ENCODE results near the gene VARS1.

The VARS1 gene

GRCh38 chr6:31784098-31784925 is 11.2 kb downstream of the VARS1 start:
- Histone ChIP-seq H3K27me3 (ENCODE audit: control insufficient read depth, insufficient read depth, low read length) (no peaks in the 10 kb centered on the region), H3K36me3 (ENCODE audit: control insufficient read depth, insufficient read depth, low read length) (peaks cover 53% of the 10 kb centered on the region), H3K9me3 (ENCODE audit: control insufficient read depth, insufficient read depth, low read length) (no peaks in the 10 kb centered on the region)

GRCh38 chr6:31782126-31782855 is 13.3 kb downstream of the VARS1 start:
- H3K27me3 ChIP-seq (ENCODE audit: control insufficient read depth, insufficient read depth, low read length) = no peaks in the 10 kb centered on the region
- no peak overlapping the region for H3K4me3 ChIP-seq (ENCODE audit: low read depth, low read length)
- H3K36me3 ChIP-seq (ENCODE audit: control insufficient read depth, insufficient read depth, low read length) = peaks cover 65% of the 10 kb centered on the region
- H3K9me3 ChIP-seq (ENCODE audit: control insufficient read depth, insufficient read depth, low read length) = no peaks in the 10 kb centered on the region
- no peak overlapping the region for H3K9ac ChIP-seq (ENCODE audit: low read depth, low read length)
- H3K4me1 ChIP-seq (ENCODE audit: control insufficient read depth, insufficient read depth, low read length) = no peaks in the 10 kb centered on the region

More at GRCh38 chr6:31784098-31784925, 11.2 kb downstream of the VARS1 start:
- Histone ChIP-seq H3K4me1 (ENCODE audit: control insufficient read depth, insufficient read depth, low read length) (no peaks in the 10 kb centered on the region), H3K4me3 (ENCODE audit: low read depth, low read length) (no peak overlapping the region), H3K9ac (ENCODE audit: low read depth, low read length) (no peak overlapping the region)

GRCh38 chr6:31781244-31782125 is 14.1 kb downstream of the VARS1 start:
- Histone ChIP-seq H3K9ac (ENCODE audit: low read depth, low read length) (no peak overlapping the region), H3K4me3 (ENCODE audit: low read depth, low read length) (no peak overlapping the region), H3K27me3 (ENCODE audit: control insufficient read depth, insufficient read depth, low read length) (no peaks in the 10 kb centered on the region), H3K9me3 (ENCODE audit: control insufficient read depth, insufficient read depth, low read length) (no peaks in the 10 kb centered on the region), H3K4me1 (ENCODE audit: control insufficient read depth, insufficient read depth, low read length) (no peaks in the 10 kb centered on the region), H3K36me3 (ENCODE audit: control insufficient read depth, insufficient read depth, low read length) (peaks cover 65% of the 10 kb centered on the region)

- Histone ChIP-seq H3K27me3 (ENCODE audit: control insufficient read depth, insufficient read depth, low read length) (no peaks in the 10 kb centered on the region), H3K9me3 (ENCODE audit: control insufficient read depth, insufficient read depth, low read length) (no peaks in the 10 kb centered on the region), H3K9ac (ENCODE audit: low read depth, low read length) (no peak overlapping the region), H3K36me3 (ENCODE audit: control insufficient read depth, insufficient read depth, low read length) (peaks cover 65% of the 10 kb centered on the region), H3K4me1 (ENCODE audit: control insufficient read depth, insufficient read depth, low read length) (no peaks in the 10 kb centered on the region), H3K4me3 (ENCODE audit: low read depth, low read length) (no peak overlapping the region)
Measured at GRCh38 chr6:31780507-31781243, 14.9 kb downstream of the VARS1 start.

- H3K27me3 ChIP-seq (ENCODE audit: control insufficient read depth, insufficient read depth, low read length) = no peaks in the 10 kb centered on the region
- H3K9me3 ChIP-seq (ENCODE audit: control insufficient read depth, insufficient read depth, low read length) = no peaks in the 10 kb centered on the region
- peaks cover 58% of the 10 kb centered on the region for H3K36me3 ChIP-seq (ENCODE audit: control insufficient read depth, insufficient read depth, low read length)
Measured at GRCh38 chr6:31779908-31780307, 15.6 kb downstream of the VARS1 start.

GRCh38 chr6:31778999-31779885 is 16.3 kb downstream of the VARS1 start:
- Histone ChIP-seq H3K9me3 (ENCODE audit: control insufficient read depth, insufficient read depth, low read length) (no peaks in the 10 kb centered on the region), H3K27me3 (ENCODE audit: control insufficient read depth, insufficient read depth, low read length) (no peaks in the 10 kb centered on the region), H3K4me3 (ENCODE audit: low read depth, low read length) (no peak overlapping the region), H3K4me1 (ENCODE audit: control insufficient read depth, insufficient read depth, low read length) (no peaks in the 10 kb centered on the region), H3K9ac (ENCODE audit: low read depth, low read length) (no peak overlapping the region), H3K36me3 (ENCODE audit: control insufficient read depth, insufficient read depth, low read length) (peaks cover 51% of the 10 kb centered on the region)

More at GRCh38 chr6:31779908-31780307, 15.6 kb downstream of the VARS1 start:
- no peak overlapping the region for H3K4me3 ChIP-seq (ENCODE audit: low read depth, low read length)
- no peaks in the 10 kb centered on the region for H3K4me1 ChIP-seq (ENCODE audit: control insufficient read depth, insufficient read depth, low read length)
- H3K9ac ChIP-seq (ENCODE audit: low read depth, low read length) = no peak overlapping the region

GRCh38 chr6:31778193-31778592 is 17.4 kb downstream of the VARS1 start:
- no peak overlapping the region for H3K9ac ChIP-seq (ENCODE audit: low read depth, low read length)
- no peaks in the 10 kb centered on the region for H3K27me3 ChIP-seq (ENCODE audit: control insufficient read depth, insufficient read depth, low read length)
- H3K36me3 ChIP-seq (ENCODE audit: control insufficient read depth, insufficient read depth, low read length) = peaks cover 48% of the 10 kb centered on the region
- no peaks in the 10 kb centered on the region for H3K9me3 ChIP-seq (ENCODE audit: control insufficient read depth, insufficient read depth, low read length)
- no peak overlapping the region for H3K4me3 ChIP-seq (ENCODE audit: low read depth, low read length)
- H3K4me1 ChIP-seq (ENCODE audit: control insufficient read depth, insufficient read depth, low read length) = no peaks in the 10 kb centered on the region

- Histone ChIP-seq H3K27me3 (ENCODE audit: control insufficient read depth, insufficient read depth, low read length) (no peaks in the 10 kb centered on the region), H3K4me1 (ENCODE audit: control insufficient read depth, insufficient read depth, low read length) (no peaks in the 10 kb centered on the region), H3K36me3 (ENCODE audit: control insufficient read depth, insufficient read depth, low read length) (peaks cover 43% of the 10 kb centered on the region), H3K4me3 (ENCODE audit: low read depth, low read length) (no peak overlapping the region), H3K9ac (ENCODE audit: low read depth, low read length) (no peak overlapping the region), H3K9me3 (ENCODE audit: control insufficient read depth, insufficient read depth, low read length) (no peaks in the 10 kb centered on the region)
Measured at GRCh38 chr6:31777667-31778050, 17.9 kb downstream of the VARS1 start.

GRCh38 chr6:31776989-31777666 is 18.4 kb downstream of the VARS1 start, which contains the start of gene VWA7:
Gene VWA7 (minus strand): TSS chr6:31777328. CDS start chr6:31776779, 549 bp downstream.
- H3K36me3 ChIP-seq (ENCODE audit: control insufficient read depth, insufficient read depth, low read length) = peaks cover 38% of the 10 kb centered on the region
- no peak within 1 kb of the TSS for H3K4me3 ChIP-seq (ENCODE audit: low read depth, low read length)
- H3K9me3 ChIP-seq (ENCODE audit: control insufficient read depth, insufficient read depth, low read length) = no peaks in the 10 kb centered on the region
- no peaks in the 10 kb centered on the region for H3K4me1 ChIP-seq (ENCODE audit: control insufficient read depth, insufficient read depth, low read length)
- H3K9ac ChIP-seq (ENCODE audit: low read depth, low read length) = no peak within 1 kb of the TSS
- H3K27me3 ChIP-seq (ENCODE audit: control insufficient read depth, insufficient read depth, low read length) = no peaks in the 10 kb centered on the region

GRCh38 chr6:31776485-31776988 is 19.0 kb downstream of the VARS1 start:
- no peak overlapping the region for H3K4me3 ChIP-seq (ENCODE audit: low read depth, low read length)
- no peaks in the 10 kb centered on the region for H3K4me1 ChIP-seq (ENCODE audit: control insufficient read depth, insufficient read depth, low read length)
- no peaks in the 10 kb centered on the region for H3K9me3 ChIP-seq (ENCODE audit: control insufficient read depth, insufficient read depth, low read length)
- no peak overlapping the region for H3K9ac ChIP-seq (ENCODE audit: low read depth, low read length)
- H3K27me3 ChIP-seq (ENCODE audit: control insufficient read depth, insufficient read depth, low read length) = no peaks in the 10 kb centered on the region
- H3K36me3 ChIP-seq (ENCODE audit: control insufficient read depth, insufficient read depth, low read length) = peaks cover 33% of the 10 kb centered on the region

Measured in iPS-15b (cell line).